ENCODE measurements around the gene RGS5.
"Not testable (repeated sequence)": the region's sequence is repeated elsewhere in the genome, so short reads cannot be mapped to it uniquely, and the experiment has no call there.

The RGS5 gene, protein sequence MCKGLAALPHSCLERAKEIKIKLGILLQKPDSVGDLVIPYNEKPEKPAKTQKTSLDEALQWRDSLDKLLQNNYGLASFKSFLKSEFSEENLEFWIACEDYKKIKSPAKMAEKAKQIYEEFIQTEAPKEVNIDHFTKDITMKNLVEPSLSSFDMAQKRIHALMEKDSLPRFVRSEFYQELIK

DNA sequence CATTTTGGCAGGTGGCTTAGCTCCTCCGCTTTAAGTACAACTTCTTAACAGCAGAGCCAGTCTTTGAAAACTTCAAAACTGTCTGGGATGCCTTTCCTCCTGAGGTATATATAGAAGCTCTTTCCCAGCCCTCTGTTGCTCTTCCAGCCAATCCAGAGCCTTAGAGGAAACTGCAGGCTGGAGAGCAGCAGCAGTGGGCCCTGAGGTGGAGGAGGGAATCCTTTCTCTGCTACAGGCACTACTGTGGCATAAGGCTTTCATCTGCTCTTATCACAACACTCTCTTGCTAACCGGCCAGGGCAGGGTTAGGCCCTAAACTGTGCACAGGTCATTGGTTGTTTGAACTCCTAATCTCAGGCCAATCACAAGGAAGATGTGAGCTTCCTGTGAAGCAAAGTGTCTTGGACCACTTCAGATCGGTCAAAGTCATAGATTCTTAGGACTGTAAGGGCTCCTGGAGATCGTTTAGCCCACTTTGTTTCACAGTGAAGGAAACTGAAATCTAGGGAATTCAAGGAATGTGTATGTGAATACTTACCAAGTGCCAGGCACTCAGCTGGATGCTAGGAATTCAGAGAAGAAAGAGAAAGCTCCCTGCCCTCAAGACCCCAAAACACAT is at the start of gene RGS5:
RGS5 (minus strand) TSS at position 84 of the 619 bp plus-strand sequence; CDS start at position 3, 81 bp downstream.
- no peak for DNase-seq (ENCODE audit: low read depth)

DNA sequence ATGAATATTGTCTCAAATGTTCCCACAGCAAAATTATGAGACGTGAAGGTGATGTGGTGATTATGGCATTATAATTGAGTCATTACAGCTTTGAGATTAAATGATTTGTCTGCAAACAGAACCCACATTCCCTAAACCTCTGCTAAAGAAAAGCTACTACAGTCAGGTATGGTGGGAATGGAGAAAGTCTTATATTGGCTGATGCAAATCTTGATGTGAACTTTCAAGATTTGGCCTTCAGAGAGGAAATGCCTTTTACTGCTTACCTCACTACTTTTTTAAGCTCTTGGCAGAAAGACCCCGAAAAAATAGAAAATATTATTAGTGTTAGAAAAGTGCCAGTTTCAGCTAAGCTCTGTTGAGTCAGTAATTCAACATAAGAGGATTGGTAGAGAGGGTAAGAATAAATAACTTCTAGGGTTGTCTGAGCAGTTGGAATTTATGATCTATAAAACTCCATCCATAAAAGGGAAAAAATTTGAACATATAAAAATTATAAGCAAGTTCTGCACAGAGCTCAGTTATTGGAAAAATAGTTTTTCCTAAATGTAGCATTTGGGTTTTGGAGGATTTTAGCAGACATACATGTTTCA is 47.8 kb upstream of the RGS5 start:
- no peak for DNase-seq (ENCODE audit: low read depth)

DNA sequence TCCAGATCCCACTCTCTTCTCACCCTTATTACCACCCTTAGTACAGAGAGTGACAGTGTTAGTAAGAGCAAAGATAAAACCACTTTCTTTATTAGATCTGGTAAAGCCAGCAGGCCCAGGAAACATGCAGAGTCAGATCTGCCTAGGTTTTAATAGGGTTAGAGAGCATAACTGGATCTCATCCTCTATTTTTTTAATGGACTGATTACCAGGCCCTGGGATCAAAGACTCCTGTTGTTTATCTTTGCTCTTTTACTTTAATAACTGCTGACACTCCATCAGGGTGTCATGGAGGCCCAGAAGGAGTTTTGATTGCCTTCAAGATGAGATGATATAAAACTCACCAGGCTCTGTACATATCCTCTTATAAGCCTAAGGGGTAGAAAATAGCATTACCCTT is 45.3 kb upstream of the RGS5 start:
- DNase-seq (ENCODE audit: low read depth) = no peak

GRCh38 chr1:163244648-163245047 is 41.9 kb upstream of the RGS5 start:
- not testable (repeated sequence) for DNase-seq (ENCODE audit: low read depth)

- no peak for DNase-seq (ENCODE audit: low read depth)
These were observed 39.0 kb upstream of the RGS5 start for GRCh38 chr1:163241746-163242145.

- DNase-seq (ENCODE audit: low read depth) = no peak
These were observed 38.0 kb upstream of the RGS5 start for GRCh38 chr1:163240705-163241104.

DNA sequence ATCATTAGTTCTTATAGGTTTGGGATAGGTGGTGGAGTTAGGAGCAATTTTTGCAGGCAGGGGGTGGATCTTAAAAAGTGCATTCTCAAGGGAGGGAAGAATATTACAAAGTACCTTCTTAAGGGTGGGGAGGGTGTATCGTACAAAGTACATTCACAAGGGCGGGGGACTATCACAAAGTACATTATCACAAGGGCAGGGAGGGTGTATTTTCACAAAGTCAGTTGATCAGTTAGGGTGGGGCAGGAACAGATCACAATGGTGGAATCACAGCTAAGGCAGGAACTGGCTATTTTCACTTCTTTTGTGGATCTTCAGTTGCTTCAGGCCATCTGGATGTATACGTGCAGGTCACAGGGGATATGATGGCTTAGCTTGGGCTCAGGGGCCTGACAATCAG is 30.9 kb upstream of the RGS5 start:
- DNase-seq (ENCODE audit: low read depth) = not testable (repeated sequence)

DNA sequence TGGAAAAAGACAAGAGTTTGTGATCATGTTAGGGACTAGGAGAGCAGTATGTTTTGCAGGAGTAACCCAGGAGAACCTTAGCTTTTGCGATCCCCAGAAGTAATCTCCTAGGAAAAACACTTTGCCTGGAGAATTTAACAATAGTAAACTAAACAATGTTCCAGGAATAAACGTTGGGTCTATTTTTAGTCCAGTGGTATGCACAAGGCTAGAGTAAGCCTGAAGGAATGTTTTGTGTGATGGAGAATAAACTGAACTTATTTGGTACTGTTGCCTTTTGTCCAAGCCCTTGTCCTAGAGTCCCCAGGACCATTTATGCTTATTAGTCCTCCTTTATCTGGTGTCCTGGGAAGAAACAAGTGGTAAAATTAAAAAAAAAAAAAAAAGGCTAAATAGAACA is 28.7 kb upstream of the RGS5 start:
- DNase-seq (ENCODE audit: low read depth) = no peak

GRCh38 chr1:163230827-163231226 is 28.1 kb upstream of the RGS5 start:
- no peak for DNase-seq (ENCODE audit: low read depth)

GRCh38 chr1:163228271-163228670 is 25.6 kb upstream of the RGS5 start:
- not testable (repeated sequence) for DNase-seq (ENCODE audit: low read depth)

- DNase-seq (ENCODE audit: low read depth) = no peak
These were observed 24.4 kb upstream of the RGS5 start for GRCh38 chr1:163227126-163227525.

- no peak for DNase-seq (ENCODE audit: low read depth)
These were observed 10.9 kb upstream of the RGS5 start for GRCh38 chr1:163213626-163214025.

GRCh38 chr1:163211667-163212066 is 9.0 kb upstream of the RGS5 start:
- no peak for DNase-seq (ENCODE audit: low read depth)

GRCh38 chr1:163205513-163205912 is 2.8 kb upstream of the RGS5 start:
- DNase-seq (ENCODE audit: low read depth) = no peak

- DNase-seq (ENCODE audit: low read depth) = no peak
These were observed 845 bp upstream of the RGS5 start for GRCh38 chr1:163203561-163203960.

DNA sequence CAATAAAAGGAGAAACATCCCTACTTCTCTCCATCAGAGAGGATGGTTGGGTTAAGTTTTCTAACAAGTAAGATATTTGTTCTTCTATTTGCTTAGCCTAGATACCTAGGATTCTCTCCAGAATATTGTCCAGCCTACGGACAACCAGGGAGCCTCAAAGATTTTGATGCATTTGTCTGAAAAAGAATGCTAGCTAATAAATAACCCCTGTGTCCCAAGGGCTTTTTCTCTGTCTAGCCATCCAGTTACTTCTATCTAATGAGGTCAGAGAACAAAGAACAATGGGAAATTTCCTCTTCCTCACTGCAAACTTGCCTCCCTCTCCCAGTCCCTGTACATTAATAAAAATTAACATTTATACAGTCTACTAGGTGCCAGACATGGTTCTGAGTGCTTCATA is 810 bp downstream of the RGS5 start:
- no peak for DNase-seq (ENCODE audit: low read depth)

DNA sequence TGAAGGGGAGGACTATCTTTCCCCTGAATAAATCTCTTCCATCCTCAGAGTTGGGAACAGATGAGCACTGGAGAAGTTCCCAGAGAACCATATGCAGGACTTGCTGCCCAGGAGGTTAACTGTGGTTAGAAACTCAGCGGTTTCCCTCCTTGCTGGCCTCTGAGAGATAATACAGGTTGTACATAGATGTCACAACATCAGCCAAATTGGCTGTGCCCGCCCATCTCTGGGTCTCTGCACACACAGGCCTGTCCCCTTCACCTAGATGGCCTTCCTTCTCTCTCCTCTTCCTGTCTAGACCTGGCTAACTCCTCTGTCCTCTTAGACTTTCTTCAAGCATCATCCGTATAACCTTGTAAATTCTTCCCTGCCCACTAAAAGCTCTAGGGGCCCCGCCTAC is 5.7 kb downstream of the RGS5 start:
- DNase-seq (ENCODE audit: low read depth) = no peak

GRCh38 chr1:163196449-163196787 is 6.3 kb downstream of the RGS5 start:
- DNase-seq (ENCODE audit: low read depth) = no peak

- DNase-seq (ENCODE audit: low read depth) = no peak
These were observed 6.8 kb downstream of the RGS5 start for GRCh38 chr1:163195728-163196448.

DNA sequence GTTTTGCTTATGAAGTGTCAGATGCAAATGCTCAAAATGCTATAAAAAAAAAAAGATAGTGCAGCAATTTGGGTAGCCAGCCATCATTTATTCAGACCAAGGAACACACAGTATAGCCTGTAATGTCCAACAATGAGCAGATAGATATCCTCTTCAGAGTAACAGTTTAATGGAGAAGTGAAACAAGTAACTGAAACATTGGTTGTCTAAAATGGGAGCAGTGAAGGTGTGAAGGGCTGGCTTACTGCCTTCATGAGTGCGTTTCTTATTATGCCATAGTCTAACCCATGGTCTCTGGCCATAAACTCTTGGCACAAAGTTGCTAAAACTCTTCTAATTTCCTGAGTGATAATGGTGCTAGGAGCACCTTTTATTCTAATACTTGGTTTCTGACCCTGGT is 11.4 kb downstream of the RGS5 start:
- no peak for DNase-seq (ENCODE audit: low read depth)

- DNase-seq (ENCODE audit: low read depth) = no peak
These were observed 13.8 kb downstream of the RGS5 start for GRCh38 chr1:163188947-163189346.

DNA sequence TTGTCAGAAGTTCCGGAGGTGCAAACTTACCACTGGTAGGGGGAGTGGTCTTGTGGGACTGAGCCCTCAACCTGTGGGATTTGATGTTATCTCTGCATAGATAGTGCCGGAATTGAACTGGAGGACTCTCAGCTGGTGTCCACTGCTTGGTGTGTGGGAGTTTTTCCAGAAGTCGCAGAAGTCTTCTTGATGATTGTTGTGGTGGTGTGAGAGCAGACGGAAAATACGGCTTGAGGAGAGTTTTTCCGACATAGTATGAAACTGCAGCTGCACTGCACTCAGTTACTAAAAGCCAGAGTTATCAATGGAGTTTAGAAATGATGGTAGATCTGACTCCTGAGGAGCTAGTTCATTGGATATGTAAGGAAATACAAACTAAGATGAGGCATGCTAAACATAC is 14.9 kb downstream of the RGS5 start:
- DNase-seq (ENCODE audit: low read depth) = no peak

DNA sequence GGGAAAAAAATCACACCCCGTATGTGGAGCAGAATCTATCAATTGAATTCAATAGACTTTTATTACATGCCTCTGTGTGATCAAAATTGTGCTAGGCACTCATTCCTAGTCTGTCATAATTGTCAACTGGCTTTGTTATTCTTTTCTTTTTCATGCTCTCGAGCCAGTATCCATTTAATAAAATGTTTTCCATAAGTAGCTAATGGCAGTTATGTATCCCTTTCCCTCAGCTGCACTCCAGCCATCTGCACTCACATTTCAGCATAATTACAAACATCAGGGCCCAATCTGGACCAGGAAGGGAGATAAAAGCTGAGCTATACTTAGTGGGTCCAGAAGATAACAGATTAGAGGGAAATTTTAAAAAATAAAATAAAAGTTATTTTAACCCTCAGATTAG is 15.9 kb downstream of the RGS5 start:
- DNase-seq (ENCODE audit: low read depth) = no peak

Data from stimulated activated CD8-positive, alpha-beta memory T cell treated with anti-CD3 and anti-CD28 coated beads, Interleukin-15, amount 100 ng/mL, for 24 hours (primary cell).